K562 (cell line): ENCODE results near the gene ZBTB16. TPM values are rescaled to one million over a fixed set of nuclear protein-coding genes. Genes with fewer than 3 reads are reported as not detected.

Experiments used
- ATAC-seq: fragments of 200-7000 bp; cut with Tn5 transposase; 3 replicates; pipeline ENCODE4 v1.9.1; 2020; ENCODE audit warnings: moderate library complexity
- BruUV-seq: library from RNA; stranded (reverse); fragments of 400-500 nt; replicated peaks from 2 replicates; lab custom pipeline; 2021; lab: Mats Ljungman, UMichigan
- CTCF ChIA-PET: fragments of 300-600 bp; formaldehyde crosslinking; extraction: SDS; loops from one replicate; lab custom pipeline; 2021; ENCODE audit warnings: low intra/inter-chr PET ratio; lab: Yijun Ruan, JAX
- POLR2A ChIA-PET: fragments of 300-600, 350-650 bp; sonication (Branson Sonifier 250); formaldehyde crosslinking; extraction: SDS; loops from one replicate; lab custom pipeline; 2021; ENCODE audit warnings: antibody characterized with exemption, inconsistent platforms; lab: Yijun Ruan, JAX
- DNase-seq, 4 experiments: peaks; one replicate each; pipeline versions ENCODE4 v3.0.0 to v3.0.0-alpha.2; 2011 to 2018; ENCODE audit warnings: low spot score in 3 of 4, mixed read lengths in 3 of 4; ENCODE audit errors: extremely low read depth in 1 of 4
- FAIRE-seq: peaks from 2 replicates; lab custom pipeline; 2011; peaks lifted over from hg19 to GRCh38; lab: Jason Lieb, UNC
- H2AFZ ChIP-seq: 2 replicates; pipeline ENCODE4 v1.6.0; 2011; ENCODE audit warnings: low read depth, low read length, control low read depth, inconsistent platforms
- H3K27ac ChIP-seq: fragments of 200-600 bp; 3 replicates; pipeline ENCODE4 v1.8.0; 2011; ENCODE audit warnings: low read depth, mild to moderate bottlenecking, control low read depth, inconsistent platforms, low read length, moderate library complexity, mixed read lengths; ENCODE audit errors: extremely low read depth
- H3K27me3 ChIP-seq, 2 experiments: fragments of 300-600 bp in 1 of 2; 2 replicates in 1 of 2; 3 replicates in 1 of 2; pipeline versions ENCODE4 v1.6.0 to v1.8.0; 2011; ENCODE audit warnings: inconsistent platforms in 2 of 2, low read length in 2 of 2, mild to moderate bottlenecking in 1 of 2, mixed read lengths in 1 of 2, moderate library complexity in 1 of 2; ENCODE audit not compliant: control insufficient read depth in 2 of 2, insufficient read depth in 2 of 2
- H3K36me3 ChIP-seq: fragments of 300-600 bp; 3 replicates; pipeline ENCODE4 v1.8.0; 2011; ENCODE audit warnings: mild to moderate bottlenecking, low read length, inconsistent platforms; ENCODE audit not compliant: control insufficient read depth, insufficient read depth
- H3K4me1 ChIP-seq, 2 experiments: fragments of 200-600 bp in 1 of 2; replicated peaks in 1 of 2; 2 replicates in 1 of 2; 3 replicates in 1 of 2; pipeline versions ENCODE4 v1.5.1 to v1.8.0; 2011; ENCODE audit warnings: inconsistent platforms in 2 of 2, low read length in 2 of 2, mild to moderate bottlenecking in 1 of 2, mixed read lengths in 1 of 2, moderate library complexity in 1 of 2; ENCODE audit not compliant: control insufficient read depth in 2 of 2, insufficient read depth in 2 of 2
- H3K4me2 ChIP-seq: 2 replicates; pipeline ENCODE4 v1.6.1; 2011; ENCODE audit warnings: low read length, control low read depth, inconsistent platforms, mixed read lengths; ENCODE audit not compliant: insufficient read depth
- H3K4me3 ChIP-seq: fragments of 200-600 bp; sonication (generic), shearing (Covaris generic); 2 replicates; pipeline ENCODE4 v1.5.1; 2016; ENCODE audit warnings: control low read depth, inconsistent platforms
- H3K79me2 ChIP-seq: fragments of 200-600 bp; 3 replicates; pipeline ENCODE4 v1.8.0; 2011; ENCODE audit warnings: low read length, inconsistent platforms; ENCODE audit not compliant: control insufficient read depth, insufficient read depth
- H3K9ac ChIP-seq, 2 experiments: 2 replicates each; pipeline versions ENCODE4 v1.6.0 to v1.6.1; 2011; ENCODE audit warnings: low read depth in 2 of 2, low read length in 2 of 2, control low read depth in 1 of 2, inconsistent platforms in 1 of 2, mild to moderate bottlenecking in 1 of 2, mixed read lengths in 1 of 2; ENCODE audit not compliant: insufficient read depth in 1 of 2
- H3K9me1 ChIP-seq: one replicate; pipeline ENCODE4 v1.6.0; 2011; ENCODE audit warnings: inconsistent platforms, mild to moderate bottlenecking, low read length, moderate library complexity; ENCODE audit not compliant: control insufficient read depth, insufficient read depth
- H3K9me3 ChIP-seq: replicated peaks from 2 replicates; pipeline ENCODE4 v1.5.1; 2011; ENCODE audit warnings: low read depth, low read length, inconsistent platforms; ENCODE audit not compliant: control insufficient read depth, insufficient read depth
- H4K20me1 ChIP-seq: replicated peaks from 2 replicates; pipeline ENCODE4 v1.6.1; 2011; ENCODE audit warnings: low read length, inconsistent platforms, mixed read lengths; ENCODE audit not compliant: control insufficient read depth, insufficient read depth
- ARID3A ChIP-seq: IDR thresholded peaks from 2 replicates; pipeline ENCODE4 v1.6.1; 2012; ENCODE audit warnings: low read depth, low read length, improper control_type of control experiment, borderline replicate concordance
- BCL6 ChIP-seq: fragments of 250-450 bp; sonication (Bioruptor Pico); IDR thresholded peaks from 2 replicates; pipeline ENCODE4 v1.4.0; 2020
- CBFA2T3 ChIP-seq: fragments of 450-650 bp; IDR thresholded peaks from 2 replicates; pipeline ENCODE4 v1.6.1; 2017
- CBFB ChIP-seq: sonication (generic); formaldehyde crosslinking; IDR thresholded peaks from 2 replicates; pipeline ENCODE4 v1.4.0; 2020; ENCODE audit warnings: mild to moderate bottlenecking, missing genetic modification reagents
- CTCFL ChIP-seq: IDR thresholded peaks from 2 replicates; pipeline ENCODE4 v1.6.1; 2011; ENCODE audit warnings: borderline replicate concordance, low read depth, mild to moderate bottlenecking, moderate library complexity, low read length; ENCODE audit not compliant: insufficient read depth, poor library complexity, severe bottlenecking
- FOXK1 ChIP-seq: sonication (generic); formaldehyde crosslinking; IDR thresholded peaks from 2 replicates; pipeline ENCODE4 v1.8.0; 2022; ENCODE audit warnings: missing genetic modification reagents, mild to moderate bottlenecking, borderline replicate concordance
- HDAC1 ChIP-seq, 2 experiments: fragments of 450-650 bp; IDR thresholded peaks; 2 replicates each; pipeline ENCODE4 v1.6.1; 2016 to 2017; ENCODE audit warnings: inconsistent platforms in 1 of 2, mild to moderate bottlenecking in 1 of 2, moderate library complexity in 1 of 2
- JUNB ChIP-seq: fragments of 450-650 bp; formaldehyde crosslinking; conservative IDR thresholded peaks from 2 replicates; pipeline ENCODE4 v1.4.0; 2020; ENCODE audit warnings: mild to moderate bottlenecking
- MITF ChIP-seq: IDR thresholded peaks from 2 replicates; pipeline ENCODE4 v1.6.1; 2014; ENCODE audit warnings: antibody characterized with exemption
- NUFIP1 ChIP-seq: fragments of 450-650 bp; IDR thresholded peaks from 2 replicates; pipeline ENCODE4 v1.6.1; 2018; ENCODE audit not compliant: partially characterized antibody
- RAD51 ChIP-seq: fragments of 450-650 bp; IDR thresholded peaks from 2 replicates; pipeline ENCODE4 v1.7.1; 2016; ENCODE audit warnings: low read depth, mild to moderate bottlenecking, borderline replicate concordance
- RFX7 ChIP-seq: fragments of 250-450 bp; sonication (Bioruptor Pico); IDR thresholded peaks from 2 replicates; pipeline ENCODE4 v1.5.1; 2021; ENCODE audit warnings: mild to moderate bottlenecking
- TAF1 ChIP-seq: IDR thresholded peaks from 2 replicates; pipeline ENCODE4 v1.6.1; 2011; ENCODE audit warnings: mild to moderate bottlenecking, low read length, moderate library complexity; ENCODE audit not compliant: insufficient read depth, control insufficient read depth, severe bottlenecking; ENCODE audit errors: extremely low read depth
- TBL1XR1 ChIP-seq, 2 experiments: IDR thresholded peaks; 2 replicates each; pipeline ENCODE4 v1.6.1; 2012; ENCODE audit warnings: improper control_type of control experiment in 2 of 2, low read length in 2 of 2, mild to moderate bottlenecking in 1 of 2
- ZBTB1 ChIP-seq: sonication (generic); formaldehyde crosslinking; IDR thresholded peaks from 2 replicates; pipeline ENCODE4 v1.8.1; 2023; ENCODE audit warnings: missing genetic modification reagents, low read depth, mild to moderate bottlenecking, borderline replicate concordance
- ZBTB7A ChIP-seq: IDR thresholded peaks from 2 replicates; pipeline ENCODE4 v1.6.1; 2011; ENCODE audit warnings: low read depth, mild to moderate bottlenecking, low read length, moderate library complexity, borderline replicate concordance; ENCODE audit not compliant: control insufficient read depth
- ZNF146 ChIP-seq: IDR thresholded peaks from one replicate; pipeline ENCODE4 v1.6.1; 2018; ENCODE audit warnings: missing compliant biosample characterization; ENCODE audit not compliant: unreplicated experiment
- ZNF165 ChIP-seq: fragments of 250-450 bp; sonication (Bioruptor Pico); IDR thresholded peaks from 2 replicates; pipeline ENCODE4 v1.4.0; 2020; ENCODE audit warnings: borderline replicate concordance
- WGBS: fragments of 100-300 bp; shearing (Covaris generic); methylation state at CpG from one replicate; pipeline ENCODE4 v1.1.6; 2016; ENCODE audit warnings: low coverage, mixed read lengths; ENCODE audit not compliant: insufficient coverage; ENCODE audit errors: missing lambda C conversion rate; 5-methylcytosine and 5-hydroxymethylcytosine counted together
- in situ Hi-C: fragments of 300-500 bp; cut with MboI; formaldehyde crosslinking; loops from 4 replicates; pipeline ENCODE4 v1.15.0; 2018; ENCODE audit warnings: inconsistent platforms, mixed read lengths
- intact Hi-C: fragments of 100-400 bp; cut with micrococcal nuclease; formaldehyde crosslinking; loops from 2 replicates; pipeline ENCODE4 v1.14.2; 2022
- polyA plus RNA-seq, 8 experiments: library from polyadenylated mRNA; depleted of rRNA in 4 of 8; stranded (reverse) in 5 of 8; unstranded in 3 of 8; fragments of >200 nt; fragmentation: Nextera tagmentation in 2 of 8; fragmentation: Illumina TruSeq in 1 of 8; extraction: Ambion mirVana in 2 of 8; extraction: Trizol in 1 of 8; gene quantifications; 2 replicates each; pipeline versions ENCODE4 v1.2.1 to v1.2.3, GENCODE V29; 2011 to 2014; ENCODE audit warnings: inconsistent platforms in 1 of 8, missing spikeins in 1 of 8
- total RNA-seq, 7 experiments: library from RNA; depleted of rRNA in 6 of 7; stranded (reverse); fragments of >200 nt in 6 of 7; fragmentation: Illumina TruSeq in 2 of 7; extraction: Trizol in 2 of 7; gene quantifications; 2 replicates each; pipeline versions ENCODE4 v1.2.1 to v1.2.3, GENCODE V29; 2011 to 2021; ENCODE audit warnings: low replicate concordance in 1 of 7

The ZBTB16 gene
- total and polyA plus RNA-seq, 9 of the 15 experiments (the other 6 are each of a cell fraction or from before 2014, with no cell fraction given) = 0.06 to 0.40 (median 0.24) TPM; not detected in 4

GRCh38 chr11:114082767-114083181 lies 23.3 kb downstream of the ZBTB16 start:
- DNase-seq (peak; percentile 80 to 84 (median 82)), FAIRE-seq (peak; percentile 85), ATAC-seq (peak; percentile 86)
- peak overlapping the region; percentile 73 for H2AFZ ChIP-seq
- no TSS peak for BruUV-seq
- intact Hi-C loops = loop anchor here (5.0 kb wide), 1 partner anchor 85 kb away; no protein-coding TSS in a partner anchor
- 2% methylated on average over 21 of the region's 22 CpGs for WGBS
- H4K20me1 ChIP-seq = no peaks in the 10 kb centered on the region
- ChIA-PET CTCF (no interaction called here), POLR2A (interaction anchor here (0.7 to 1.5 kb wide), 3 partner anchors 13 to 464 kb away, joined by 3 read pairs; no protein-coding TSS in a partner anchor)
- no peak overlapping the region; the same call in 2 of the 3 replicates for H3K27ac ChIP-seq
- H3K27me3 ChIP-seq = peaks cover 4 to 29% of the 10 kb centered on the region in 2 experiments; a peak in 2 of 5 replicates
- peak overlapping the region; percentile 67; the same call in 1 of the 2 replicates for H3K4me2 ChIP-seq
- in situ Hi-C loops = no loop called here
- no peaks in the 10 kb centered on the region for H3K9me1 ChIP-seq
- H3K79me2 ChIP-seq = no peaks in the 10 kb centered on the region
- H3K9ac ChIP-seq = peak overlapping the region; percentile 24 to 80; a peak in 2 of 4 replicates
- H3K36me3 ChIP-seq = no peaks in the 10 kb centered on the region
- H3K4me3 ChIP-seq = no peak overlapping the region
- H3K4me1 ChIP-seq = peaks cover 9 to 25% of the 10 kb centered on the region in 2 experiments; a peak in 4 of 5 replicates
- no peaks in the 10 kb centered on the region for H3K9me3 ChIP-seq
- TF ChIP-seq FOXK1 (no peak), RFX7 (no peak), BCL6 (CRISPR knock-in tag) (0 out of 2 replicates have a peak, but pooled peaks have one; percentile 38), HDAC1 (IDR thresholded peaks at IDR 0.05) (0 out of 4 replicates have a peak, but pooled peaks of 1 of the 2 experiments have one; percentile 19), ZBTB1 (CRISPR knock-in tag) (no peak), ZNF146 (CRISPR knock-in tag) (no peak), CTCFL (no peak), NUFIP1 (no peak), CBFB (peak; percentile 92; the same call in 1 of the 2 replicates), ZBTB7A (peak; percentile 68; the same call in 1 of the 2 replicates), MITF (no peak), TBL1XR1 (IDR thresholded peaks at IDR 0.05; ENCODE audit: low read length in 2 of 2) (peak in 1 of 2 experiments; percentile 70; a peak in 2 of 4 replicates), ARID3A (no peak), TAF1 (peak; percentile 28), CBFA2T3 (peak; percentile 94), JUNB (no peak), ZNF165 (CRISPR knock-in tag) (no peak), RAD51 (no peak)
